B cell (primary cell): ENCODE results near the gene TXNDC2. TPM values are rescaled to one million over a fixed set of nuclear protein-coding genes. Genes with fewer than 3 reads are reported as not detected.

Experiments used
- ATAC-seq: fragments of 200-7000 bp; cut with Tn5 transposase; one replicate; pipeline ENCODE4 v1.10.0; 2021; ENCODE audit warnings: low read depth, mild to moderate bottlenecking, moderate number of reproducible peaks, moderate library complexity
- CTCF ChIA-PET: fragments of 350-600 bp; sonication (Branson Sonifier 250); formaldehyde crosslinking; loops from one replicate; lab custom pipeline; 2021; ENCODE audit warnings: antibody characterized with exemption, inconsistent platforms; lab: Charles Lee
- POLR2A ChIA-PET: fragments of 350-600 bp; sonication (Branson Sonifier 250); formaldehyde crosslinking; loops from one replicate; lab custom pipeline; 2021; ENCODE audit warnings: antibody characterized with exemption; lab: Charles Lee
- DNase-seq: peaks from one replicate; pipeline ENCODE4 v3.0.0; 2013
- H2AFZ ChIP-seq: 2 replicates; pipeline ENCODE4 v1.6.1; 2012; ENCODE audit warnings: mild to moderate bottlenecking, low read depth, low read length; ENCODE audit not compliant: insufficient read depth, poor library complexity, severe bottlenecking
- H3K27ac ChIP-seq, 2 donors: 1 replicate in 1 of 2; 2 replicates in 1 of 2; pipeline ENCODE4 v1.5.1; 2012 to 2013; ENCODE audit warnings: low read length in 2 of 2, mild to moderate bottlenecking in 2 of 2, moderate library complexity in 1 of 2
- H3K27me3 ChIP-seq, 4 experiments: fragments of 200-600 bp in 1 of 4; sonication (generic) in 1 of 4; replicated peaks in 1 of 4; 1 replicate in 2 of 4; 2 replicates in 2 of 4; pipeline versions ENCODE4 v1.6.1 to v1.7.0; 2013 to 2016; ENCODE audit warnings: low read length in 3 of 4, mild to moderate bottlenecking in 2 of 4, mixed read lengths in 1 of 4, moderate library complexity in 1 of 4; ENCODE audit not compliant: insufficient read depth in 4 of 4, control insufficient read depth in 3 of 4; ENCODE audit errors: control extremely low read depth in 1 of 4
- H3K36me3 ChIP-seq, 2 experiments: replicated peaks in 1 of 2; 1 replicate in 1 of 2; 2 replicates in 1 of 2; pipeline versions ENCODE4 v1.6.1 to v1.7.1; 2013; ENCODE audit warnings: low read length in 1 of 2; ENCODE audit not compliant: insufficient read depth in 2 of 2, control insufficient read depth in 1 of 2; ENCODE audit errors: control extremely low read depth in 1 of 2, extremely low read depth in 1 of 2
- H3K4me1 ChIP-seq, 2 donors: fragments of 200-600 bp in 1 of 2; sonication (generic) in 1 of 2; 1 replicate in 1 of 2; 2 replicates in 1 of 2; pipeline versions ENCODE4 v1.5.1 to v1.6.1; 2013 to 2017; ENCODE audit warnings: low read length in 2 of 2; ENCODE audit not compliant: control insufficient read depth in 2 of 2, insufficient read depth in 2 of 2
- H3K4me2 ChIP-seq: replicated peaks from 2 replicates; pipeline ENCODE3; 2012; ENCODE audit warnings: mild to moderate bottlenecking, low read depth, low read length; ENCODE audit not compliant: poor library complexity, severe bottlenecking
- H3K4me3 ChIP-seq, 5 experiments: fragments of 200-600 bp in 1 of 5; sonication (generic) in 1 of 5; 1 replicate in 3 of 5; 2 replicates in 2 of 5; pipeline versions ENCODE4 v1.5.1 to v1.7.0; 2011 to 2016; ENCODE audit warnings: low read length in 4 of 5, mild to moderate bottlenecking in 4 of 5, low read depth in 2 of 5, control low read depth in 1 of 5, moderate library complexity in 1 of 5; ENCODE audit not compliant: insufficient read depth in 1 of 5; ENCODE audit errors: control extremely low read depth in 1 of 5, extremely low read depth in 1 of 5
- H3K79me2 ChIP-seq: fragments of 200-600 bp; sonication (generic); one replicate; pipeline ENCODE4 v1.6.0; 2016; ENCODE audit warnings: low read length; ENCODE audit not compliant: control insufficient read depth, insufficient read depth
- H3K9ac ChIP-seq: fragments of 200-600 bp; sonication (generic); 2 replicates; pipeline ENCODE4 v1.6.1; 2017; ENCODE audit warnings: mild to moderate bottlenecking, low read length, moderate library complexity
- H3K9me3 ChIP-seq, 3 donors: one replicate each; pipeline versions ENCODE4 v1.6.1 to v1.7.1; 2013; ENCODE audit warnings: low read length in 2 of 3; ENCODE audit not compliant: control insufficient read depth in 2 of 3, insufficient read depth in 1 of 3; ENCODE audit errors: control extremely low read depth in 1 of 3
- H4K20me1 ChIP-seq: 2 replicates; pipeline ENCODE4 v1.6.0; 2012; ENCODE audit warnings: mild to moderate bottlenecking, low read length; ENCODE audit not compliant: insufficient read depth, control insufficient read depth, poor library complexity, severe bottlenecking
- H3K27ac Mint-ChIP-seq: one replicate; pipeline ENCODE4 v1.8.0; 2021; ENCODE audit warnings: mixed read lengths
- H3K27me3 Mint-ChIP-seq: one replicate; pipeline ENCODE4 v1.8.0; 2021; ENCODE audit warnings: mixed read lengths
- H3K4me1 Mint-ChIP-seq: one replicate; pipeline ENCODE4 v1.8.0; 2021; ENCODE audit warnings: mixed read lengths
- H3K4me3 Mint-ChIP-seq: one replicate; pipeline ENCODE4 v1.8.0; 2021; ENCODE audit warnings: mixed read lengths
- H3K9me3 Mint-ChIP-seq: one replicate; pipeline ENCODE4 v1.8.0; 2022; ENCODE audit warnings: mixed read lengths; ENCODE audit not compliant: insufficient read depth
- EZH2 ChIP-seq: IDR thresholded peaks from 2 replicates; pipeline ENCODE4 v1.6.1; 2012; ENCODE audit warnings: borderline replicate concordance, low read depth, mild to moderate bottlenecking, moderate library complexity, low read length; ENCODE audit not compliant: insufficient read depth, poor library complexity, severe bottlenecking
- WGBS: methylation state at CpG from one replicate; pipeline ENCODE4 v1.1.5; 2013; ENCODE audit warnings: missing lambda C conversion rate; ENCODE audit not compliant: insufficient coverage; 5-methylcytosine and 5-hydroxymethylcytosine counted together
- intact Hi-C: fragments of 100-400 bp; cut with micrococcal nuclease; formaldehyde crosslinking; loops from one replicate; pipeline ENCODE4 v1.10.0; 2022
- polyA plus RNA-seq: library from polyadenylated mRNA; depleted of rRNA; stranded (reverse); fragments of >200 nt; gene quantifications from 2 replicates; pipeline ENCODE4 v1.2.3, GENCODE V29; 2012
- total RNA-seq, 2 donors: library from RNA; stranded (reverse); fragments of 120-200 nt in 1 of 2; gene quantifications; 1 replicate in 1 of 2; 2 replicates in 1 of 2; pipeline versions ENCODE4 v1.2.3 to v1.2.4, GENCODE V29; 2013 to 2022
- TF ChIP-seq, protein P1 (sequence below): fragments of 200-600 bp; IDR thresholded peaks from one replicate; pipeline ENCODE4 v1.8.0; 2022; ENCODE audit warnings: antibody characterized with exemption, mild to moderate bottlenecking

TXNDC2 gene
- total and polyA plus RNA-seq, 2 donors (not counting 1 experiment from before 2014, with no cell fraction given), result 0.07 to 0.22 TPM

DNA sequence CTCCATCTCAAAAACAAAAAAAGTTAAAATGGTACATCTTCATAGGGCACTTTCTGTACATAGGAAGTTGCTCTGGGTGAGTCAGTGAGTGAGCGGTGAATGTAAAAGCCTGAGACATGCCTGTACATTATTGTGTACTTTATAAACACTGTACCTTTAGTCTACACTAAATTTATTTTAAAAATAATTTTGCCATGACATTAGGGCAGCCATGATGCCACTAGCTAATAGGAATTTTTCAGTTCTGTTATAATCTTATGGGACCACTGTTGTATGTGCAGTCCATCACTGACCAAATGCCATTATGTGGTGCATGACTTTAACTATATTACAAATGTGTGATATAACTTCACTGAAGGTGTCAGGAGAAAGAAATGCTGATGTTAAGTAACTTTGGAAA lies 11.0 kb upstream of the TXNDC2 start:
- Histone ChIP-seq H3K79me2 (no peaks in the 10 kb centered on the region), H3K9me3 (no peaks in the 10 kb centered on the region), H3K4me1 (no peaks in the 10 kb centered on the region), H3K27ac (no peak overlapping the region), H2AFZ (no peak overlapping the region), H4K20me1 (no peaks in the 10 kb centered on the region), H3K4me2 (no peak overlapping the region), H3K27me3 (peaks cover 0 to 4% (median 0%) of the 10 kb centered on the region in 4 experiments), H3K9ac (no peak overlapping the region), H3K4me3 (no peak overlapping the region), H3K36me3 (no peaks in the 10 kb centered on the region)
- H3K4me1 Mint-ChIP-seq, result peaks cover 1% of the 10 kb centered on the region
- POLR2A ChIA-PET, result no interaction called here
- H3K9me3 Mint-ChIP-seq, result no peaks in the 10 kb centered on the region
- CTCF ChIA-PET, result no interaction called here
- H3K27ac Mint-ChIP-seq, result no peak overlapping the region
- no peak for TF ChIP-seq EZH2
- TF ChIP-seq, protein P1, sequence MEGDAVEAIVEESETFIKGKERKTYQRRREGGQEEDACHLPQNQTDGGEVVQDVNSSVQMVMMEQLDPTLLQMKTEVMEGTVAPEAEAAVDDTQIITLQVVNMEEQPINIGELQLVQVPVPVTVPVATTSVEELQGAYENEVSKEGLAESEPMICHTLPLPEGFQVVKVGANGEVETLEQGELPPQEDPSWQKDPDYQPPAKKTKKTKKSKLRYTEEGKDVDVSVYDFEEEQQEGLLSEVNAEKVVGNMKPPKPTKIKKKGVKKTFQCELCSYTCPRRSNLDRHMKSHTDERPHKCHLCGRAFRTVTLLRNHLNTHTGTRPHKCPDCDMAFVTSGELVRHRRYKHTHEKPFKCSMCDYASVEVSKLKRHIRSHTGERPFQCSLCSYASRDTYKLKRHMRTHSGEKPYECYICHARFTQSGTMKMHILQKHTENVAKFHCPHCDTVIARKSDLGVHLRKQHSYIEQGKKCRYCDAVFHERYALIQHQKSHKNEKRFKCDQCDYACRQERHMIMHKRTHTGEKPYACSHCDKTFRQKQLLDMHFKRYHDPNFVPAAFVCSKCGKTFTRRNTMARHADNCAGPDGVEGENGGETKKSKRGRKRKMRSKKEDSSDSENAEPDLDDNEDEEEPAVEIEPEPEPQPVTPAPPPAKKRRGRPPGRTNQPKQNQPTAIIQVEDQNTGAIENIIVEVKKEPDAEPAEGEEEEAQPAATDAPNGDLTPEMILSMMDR, result no peak
- H3K4me3 Mint-ChIP-seq, result no peak overlapping the region
- no peak for ATAC-seq
- DNase-seq, result no peak
- intact Hi-C loops, result no loop called here
- WGBS, result no CpG with 5 or more reads among the region's 1 CpG
- peaks cover 15% of the 10 kb centered on the region for H3K27me3 Mint-ChIP-seq

DNA sequence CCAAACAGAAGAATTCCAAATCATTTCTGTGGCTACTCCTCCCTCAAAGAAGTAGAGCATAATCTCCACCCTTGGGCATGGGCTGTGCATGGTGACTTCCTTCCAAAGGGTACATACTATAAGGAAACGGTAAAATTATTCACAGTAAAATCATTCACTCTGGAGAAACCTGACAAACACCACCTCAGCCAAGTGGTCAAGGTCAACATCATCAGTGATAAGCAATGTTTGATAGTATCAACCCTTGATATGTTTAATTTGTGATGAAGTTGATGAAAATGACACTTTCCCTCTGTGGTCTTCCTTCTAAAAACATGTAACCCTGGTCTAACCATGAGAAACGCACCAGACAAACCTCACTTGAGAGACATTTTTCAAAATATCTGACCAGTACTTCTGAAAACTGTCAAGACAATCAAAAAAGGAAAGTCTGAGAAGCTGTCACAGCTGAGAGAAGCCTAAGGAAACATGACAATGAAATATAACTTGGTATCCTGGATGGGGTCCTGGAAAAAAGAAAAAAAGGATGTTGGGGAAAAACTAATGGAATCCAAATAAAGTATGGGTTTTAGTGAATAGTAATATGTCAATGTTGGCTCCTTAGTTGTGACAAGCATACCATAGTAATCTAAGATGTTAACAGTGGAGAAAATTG lies 9.4 kb upstream of the TXNDC2 start:
- Mint-ChIP-seq H3K4me1 (no peaks in the 10 kb centered on the region), H3K4me3 (no peak overlapping the region), H3K27ac (no peak overlapping the region), H3K9me3 (no peaks in the 10 kb centered on the region), H3K27me3 (peaks cover 7% of the 10 kb centered on the region)
- no peak overlapping the region for H3K9ac ChIP-seq
- no peak overlapping the region for H3K4me2 ChIP-seq
- ChIA-PET CTCF (no interaction called here), POLR2A (no interaction called here)
- intact Hi-C loops, result no loop called here
- TF ChIP-seq EZH2, result no peak
- TF ChIP-seq, protein P1, result no peak
- no peak overlapping the region for H3K4me3 ChIP-seq
- H3K27me3 ChIP-seq, result peaks cover 0 to 4% (median 0%) of the 10 kb centered on the region in 4 experiments
- ATAC-seq, result no peak
- no peaks in the 10 kb centered on the region for H3K9me3 ChIP-seq
- no peaks in the 10 kb centered on the region for H3K79me2 ChIP-seq
- no peak overlapping the region for H3K27ac ChIP-seq
- H3K4me1 ChIP-seq, result no peaks in the 10 kb centered on the region
- H2AFZ ChIP-seq, result no peak overlapping the region
- no CpG with 5 or more reads among the region's 2 CpGs for WGBS
- no peaks in the 10 kb centered on the region for H4K20me1 ChIP-seq
- no peak for DNase-seq
- H3K36me3 ChIP-seq, result no peaks in the 10 kb centered on the region
